GM12878 (cell line): ENCODE measurements around the gene PLA2G5. TPM values are rescaled to one million over a fixed set of nuclear protein-coding genes. Genes with fewer than 3 reads are reported as not detected.
A peak's percentile ranks its signal among the peaks of the same experiment; 100 is the strongest.

Experiments
- BCL3 ChIP-seq: IDR thresholded peaks from 2 replicates; pipeline ENCODE4 v1.6.1; 2011; ENCODE audit warnings: borderline replicate concordance, low read depth, mild to moderate bottlenecking, moderate library complexity, low read length; ENCODE audit not compliant: insufficient read depth, poor library complexity, severe bottlenecking
- BCLAF1 ChIP-seq: fragments of 450-650 bp; IDR thresholded peaks from 2 replicates; pipeline ENCODE4 v1.6.1; 2017; ENCODE audit warnings: antibody characterized with exemption, mild to moderate bottlenecking, moderate library complexity
- CEBPZ ChIP-seq: fragments of 150-350 bp; IDR thresholded peaks from 2 replicates; pipeline ENCODE4 v1.6.1; 2016; ENCODE audit warnings: low read depth, low read length
- CHD1 ChIP-seq: IDR thresholded peaks from 2 replicates; pipeline ENCODE4 v1.6.1; 2012; ENCODE audit warnings: low read depth, low read length, improper control_type of control experiment
- ELK1 ChIP-seq: IDR thresholded peaks from 2 replicates; pipeline ENCODE4 v1.6.1; 2012; ENCODE audit warnings: low read depth, low read length, improper control_type of control experiment
- HDAC2 ChIP-seq: fragments of 200-600 bp; sonication (generic); IDR thresholded peaks from 2 replicates; pipeline ENCODE4 v1.6.1; 2017
- KDM1A ChIP-seq: fragments of 200-600 bp; sonication (generic); IDR thresholded peaks from 2 replicates; pipeline ENCODE4 v1.6.1; 2016; ENCODE audit warnings: borderline replicate concordance
- KLF5 ChIP-seq: fragments of 450-650 bp; IDR thresholded peaks from 2 replicates; pipeline ENCODE4 v1.6.1; 2014; ENCODE audit warnings: mild to moderate bottlenecking; ENCODE audit not compliant: partially characterized antibody
- MEF2A ChIP-seq: IDR thresholded peaks from 2 replicates; pipeline ENCODE4 v1.6.1; 2011; ENCODE audit warnings: low read depth, mild to moderate bottlenecking, low read length, moderate library complexity; ENCODE audit not compliant: insufficient read depth
- MYB ChIP-seq: fragments of 150-350 bp; IDR thresholded peaks from 2 replicates; pipeline ENCODE4 v1.6.1; 2014; ENCODE audit warnings: mild to moderate bottlenecking, low read depth, low read length, borderline replicate concordance
- RBBP5 ChIP-seq: fragments of 200-600 bp; sonication (generic); conservative IDR thresholded peaks from 2 replicates; pipeline ENCODE4 v1.6.1; 2016
- RUNX3 ChIP-seq: IDR thresholded peaks from 2 replicates; pipeline ENCODE4 v1.6.1; 2012; ENCODE audit warnings: low read length, inconsistent platforms
- SKIL ChIP-seq: fragments of 450-650 bp; IDR thresholded peaks from 2 replicates; pipeline ENCODE4 v1.6.1; 2017; ENCODE audit warnings: mild to moderate bottlenecking, low read depth, inconsistent platforms; ENCODE audit not compliant: poor library complexity, severe bottlenecking
- ZNF687 ChIP-seq: fragments of 450-650 bp; IDR thresholded peaks from 2 replicates; pipeline ENCODE4 v1.6.1; 2017; ENCODE audit warnings: mild to moderate bottlenecking, moderate library complexity
- polyA plus RNA-seq, 11 experiments: library from polyadenylated mRNA; depleted of rRNA in 4 of 11; unstranded in 6 of 11; stranded (reverse) in 5 of 11; fragments of >200 nt; fragmentation: Nextera tagmentation in 4 of 11; fragmentation: Illumina TruSeq in 1 of 11; extraction: Ambion mirVana in 4 of 11; extraction: Trizol in 1 of 11; gene quantifications; 1 replicate in 1 of 11; 2 replicates in 10 of 11; pipeline versions ENCODE4 v1.2.1 to v1.2.3, GENCODE V29; 2011 to 2016; ENCODE audit warnings: inconsistent platforms in 2 of 11, missing spikeins in 2 of 11, low read depth in 1 of 11
- total RNA-seq, 4 experiments: library from RNA; depleted of rRNA in 3 of 4; stranded (reverse); fragments of >200 nt in 3 of 4; fragmentation: Illumina TruSeq in 1 of 4; extraction: Trizol in 1 of 4; gene quantifications; 2 replicates each; pipeline versions ENCODE4 v1.2.1 to v1.2.3, GENCODE V29; 2013 to 2021

PLA2G5 gene
- total and polyA plus RNA-seq, 10 of the 15 experiments (the other 5 are each of a cell fraction or from before 2014, with no cell fraction given), result 0.10 to 0.19 (median 0.17) TPM; not detected in 7

- TF ChIP-seq ZNF687, result no peak
- TF ChIP-seq BCLAF1, result no peak
- no peak for TF ChIP-seq RBBP5
- no peak for TF ChIP-seq ELK1
- no peak for TF ChIP-seq HDAC2
- peak; percentile 57 for TF ChIP-seq RUNX3
- TF ChIP-seq CEBPZ, result no peak
- no peak for TF ChIP-seq MYB
- TF ChIP-seq BCL3, result peak; percentile 17
- TF ChIP-seq KDM1A, result no peak
- no peak for TF ChIP-seq CHD1
- no peak for TF ChIP-seq SKIL
- TF ChIP-seq KLF5, result no peak
- TF ChIP-seq MEF2A, result no peak
These were observed 54.6 kb downstream of the PLA2G5 start (continued) for GRCh38 chr1:20124456-20125057.
